Stimulated activated CD8-positive, alpha-beta memory T cell treated with anti-CD3 and anti-CD28 coated beads, Interleukin-7, amount 100 ng/mL, for 4 hours (primary cell): Measurements from ENCODE around the gene VPS45.
"Not testable (repeated sequence)": the region's sequence is repeated elsewhere in the genome, so short reads cannot be mapped to it uniquely, and the experiment has no call there.

Experiments
- DNase-seq, 2 donors: peaks; one replicate each; pipeline ENCODE4 v3.0.0-alpha.2; 2020; ENCODE audit warnings: low read depth in 2 of 2

The VPS45 gene

DNA sequence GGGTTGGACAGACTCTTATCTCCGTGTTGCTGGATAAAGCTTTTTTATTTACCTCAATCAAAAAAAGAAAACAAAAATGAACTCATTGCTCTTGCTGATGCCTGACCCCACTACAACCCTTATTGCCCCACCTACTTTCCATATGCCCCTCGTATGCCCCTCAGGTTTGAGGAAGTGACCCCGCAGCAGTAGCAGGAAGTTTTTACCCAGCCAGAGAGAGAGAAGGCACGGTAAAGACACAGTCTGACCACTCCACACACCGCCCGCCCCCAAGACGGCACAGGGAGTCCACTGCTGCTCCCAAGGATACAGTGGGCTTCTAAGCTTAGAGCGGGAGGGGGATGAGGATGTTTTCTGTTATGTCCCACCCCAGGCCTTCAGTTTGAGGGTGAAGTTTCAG is 92.0 kb downstream of the VPS45 start:
- DNase-seq = no peak

DNA sequence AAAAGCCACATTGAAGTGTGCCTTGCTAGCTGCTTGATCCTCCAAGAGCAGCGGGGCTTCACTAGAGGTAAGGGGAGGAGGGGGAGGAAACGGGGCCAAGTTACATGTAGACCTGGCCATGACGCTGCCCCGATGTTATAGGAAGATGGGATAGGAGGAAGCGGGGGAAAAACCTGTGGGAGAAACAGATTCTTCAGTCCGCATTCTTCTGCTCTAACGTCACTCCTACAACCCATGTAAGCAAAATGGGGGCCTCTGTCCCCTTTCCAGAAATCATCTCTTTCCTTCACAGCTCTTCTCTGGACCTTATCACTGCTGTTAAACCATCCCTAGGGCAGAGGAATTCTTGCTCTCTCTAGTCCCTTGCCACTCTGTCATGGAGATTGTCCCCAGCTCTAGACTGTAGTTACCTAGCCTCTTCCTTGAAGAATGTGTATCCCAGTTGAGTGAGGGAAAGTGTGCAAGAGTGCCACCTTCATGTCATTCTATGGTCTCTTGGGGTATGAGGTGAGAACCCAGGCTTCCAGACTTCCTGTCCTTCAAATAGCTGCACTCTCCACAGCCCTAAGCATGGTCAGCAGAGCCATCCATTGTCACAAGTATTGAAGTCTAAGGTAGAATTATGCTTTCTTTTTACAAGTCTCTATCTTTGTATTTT is 93.5 kb downstream of the VPS45 start:
- DNase-seq = no peak

- DNase-seq = no peak
These were observed 94.4 kb downstream of the VPS45 start for GRCh38 chr1:150161747-150162581.

- no peak for DNase-seq
These were observed 94.9 kb downstream of the VPS45 start for GRCh38 chr1:150162582-150162861.

GRCh38 chr1:150162862-150163706 is 95.5 kb downstream of the VPS45 start:
- no peak for DNase-seq

DNA sequence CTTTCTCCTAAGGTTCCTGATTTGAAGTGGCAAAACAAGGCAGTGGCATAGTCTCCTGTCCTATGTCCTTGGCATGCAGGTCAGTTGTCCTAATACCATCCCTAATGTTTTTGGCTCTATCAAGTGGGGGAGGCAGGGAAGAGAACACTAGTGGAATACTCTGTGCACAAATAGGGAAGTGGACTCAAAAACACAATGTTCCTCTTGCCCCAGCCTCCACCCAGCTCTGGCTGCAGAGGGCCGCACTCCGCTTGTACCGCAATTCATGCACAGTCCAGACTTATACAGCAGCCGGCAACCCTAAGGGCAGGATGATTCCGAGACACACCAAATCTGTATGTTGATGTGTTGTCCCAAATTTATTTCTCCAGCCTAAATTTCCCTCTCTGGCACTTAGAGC is 96.6 kb downstream of the VPS45 start:
- no peak for DNase-seq

DNA sequence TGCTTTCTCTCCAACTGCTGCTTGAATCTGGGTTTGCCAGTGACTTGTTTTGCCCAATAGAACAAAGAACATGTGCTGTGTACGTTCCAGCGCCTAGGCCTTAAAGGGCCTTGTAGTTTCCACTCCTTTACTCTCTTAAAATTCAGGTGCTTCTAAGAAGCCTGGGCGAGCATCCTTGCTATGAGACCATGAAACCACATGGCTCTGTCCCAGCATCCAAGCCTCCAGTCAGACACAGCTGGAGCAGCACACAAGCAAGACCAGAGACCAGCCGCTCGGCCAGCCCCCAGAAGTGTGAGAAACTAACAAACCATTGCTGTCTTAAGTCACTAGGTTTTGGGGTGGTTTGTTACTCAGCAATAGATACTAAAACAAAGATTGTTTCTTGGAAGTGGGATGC is 97.2 kb downstream of the VPS45 start:
- no peak for DNase-seq

DNA sequence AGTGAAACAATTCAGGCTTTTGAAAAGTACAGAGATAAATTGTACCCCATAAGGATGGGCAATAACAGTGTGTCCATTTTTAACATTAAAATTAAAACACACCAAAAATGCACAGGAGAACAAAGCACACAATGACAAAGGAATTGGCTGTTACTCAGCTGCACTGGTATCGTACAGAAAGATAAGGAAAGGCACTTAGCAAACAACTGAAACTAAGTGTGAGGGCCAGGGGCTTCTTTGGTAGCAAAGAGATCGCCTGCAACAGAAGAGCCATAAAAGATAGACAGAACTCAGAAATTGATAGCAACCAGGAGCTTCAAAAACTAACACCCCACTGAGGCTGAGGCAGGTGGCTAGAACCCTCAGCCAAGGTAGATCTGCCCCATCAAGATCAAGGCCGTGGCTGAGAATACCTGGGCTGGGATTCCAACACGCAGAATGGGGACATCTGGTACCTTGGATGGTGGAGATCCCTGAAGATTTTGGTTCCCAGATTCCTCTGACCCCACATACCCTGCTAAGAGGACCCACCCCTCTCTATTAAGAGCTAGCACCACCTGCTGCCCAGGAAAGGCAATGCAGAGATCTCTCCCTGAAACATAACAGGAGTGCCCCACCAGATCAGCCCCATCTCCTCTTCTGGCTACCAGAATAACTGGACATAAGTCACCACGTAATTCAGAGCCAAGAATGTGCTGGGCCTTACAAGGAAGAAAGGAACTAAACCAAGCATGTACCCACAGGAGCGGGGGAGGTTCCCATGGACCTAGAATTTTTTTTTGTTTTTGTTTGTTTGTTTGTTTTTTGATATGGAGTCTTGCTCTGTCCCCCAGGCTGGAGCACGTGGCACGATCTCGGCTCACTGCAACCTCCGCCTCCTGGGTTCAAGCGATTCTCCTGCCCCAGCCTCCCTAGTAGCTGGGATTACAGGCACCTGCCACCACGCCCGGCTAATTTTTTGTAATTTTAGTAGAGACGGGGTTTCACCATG is 98.3 kb downstream of the VPS45 start:
- DNase-seq = peak in 1 of 2 donors; percentile 39

- no peak for DNase-seq
These were observed 101.5 kb downstream of the VPS45 start for GRCh38 chr1:150168960-150169601.

DNA sequence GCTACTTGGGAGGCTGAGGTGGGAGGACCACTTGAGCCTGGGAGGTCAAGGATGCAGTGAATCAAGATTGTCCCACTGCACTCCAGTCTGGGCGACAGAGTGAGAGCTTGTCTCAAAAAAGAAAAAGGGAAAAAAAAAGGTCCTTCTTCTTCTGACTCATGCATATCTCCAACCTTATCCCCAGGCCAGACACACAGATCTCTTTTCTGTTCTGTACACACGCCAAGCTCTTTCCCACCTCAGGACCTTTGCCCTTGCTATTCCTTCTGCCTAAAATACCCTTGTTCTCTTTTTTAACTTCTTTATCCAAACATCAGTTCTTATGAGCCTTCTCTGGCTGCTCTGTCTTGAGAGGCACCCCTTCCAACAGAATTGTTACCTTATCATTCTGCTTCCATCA is 104.2 kb downstream of the VPS45 start:
- DNase-seq = no peak

DNA sequence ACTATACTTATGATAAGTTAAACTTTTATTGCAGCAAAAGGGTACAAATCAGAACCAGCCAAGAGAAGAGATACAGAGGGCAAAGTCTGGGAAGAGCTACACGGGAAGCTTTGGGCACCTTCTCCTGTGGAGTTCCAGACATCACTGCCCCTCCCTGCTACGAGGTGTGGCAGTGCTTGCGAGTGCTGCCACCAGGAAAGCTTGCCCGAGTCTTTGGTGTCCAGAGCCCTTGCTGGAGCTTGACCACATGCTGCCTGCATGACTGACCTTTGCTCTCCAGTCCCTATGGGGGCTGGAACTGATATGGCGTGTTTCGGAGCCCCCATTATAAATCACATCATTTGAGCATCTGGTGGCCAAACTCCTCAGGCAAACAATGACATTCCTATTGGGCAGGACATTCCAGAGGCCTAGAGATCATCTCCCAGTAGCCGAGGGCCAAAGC is 105.6 kb downstream of the VPS45 start:
- no peak for DNase-seq

- DNase-seq = no peak
These were observed 109.0 kb downstream of the VPS45 start for GRCh38 chr1:150176593-150176992.

DNA sequence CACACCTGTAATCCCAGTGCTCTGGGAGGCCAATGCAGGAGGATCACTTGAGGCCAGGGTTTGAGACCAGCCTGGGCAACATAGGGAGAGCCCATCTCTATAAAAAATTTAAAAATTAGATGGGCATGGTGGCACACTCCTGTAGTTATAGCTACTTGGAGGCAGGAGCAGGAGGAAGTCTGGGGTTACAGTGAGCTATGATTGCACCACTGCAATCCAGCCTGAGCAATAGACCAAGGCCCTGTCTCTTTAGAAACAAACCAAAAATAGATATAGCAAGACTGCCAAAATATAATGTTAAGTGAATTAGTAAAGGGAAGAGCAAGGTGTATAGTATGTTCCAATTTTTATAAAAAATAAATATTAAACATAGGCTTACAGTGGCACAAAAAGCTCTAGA is 111.0 kb downstream of the VPS45 start:
- no peak for DNase-seq

- no peak for DNase-seq
These were observed 112.3 kb downstream of the VPS45 start for GRCh38 chr1:150179867-150180266.

GRCh38 chr1:150180474-150180873 is 112.9 kb downstream of the VPS45 start:
- no peak for DNase-seq

DNA sequence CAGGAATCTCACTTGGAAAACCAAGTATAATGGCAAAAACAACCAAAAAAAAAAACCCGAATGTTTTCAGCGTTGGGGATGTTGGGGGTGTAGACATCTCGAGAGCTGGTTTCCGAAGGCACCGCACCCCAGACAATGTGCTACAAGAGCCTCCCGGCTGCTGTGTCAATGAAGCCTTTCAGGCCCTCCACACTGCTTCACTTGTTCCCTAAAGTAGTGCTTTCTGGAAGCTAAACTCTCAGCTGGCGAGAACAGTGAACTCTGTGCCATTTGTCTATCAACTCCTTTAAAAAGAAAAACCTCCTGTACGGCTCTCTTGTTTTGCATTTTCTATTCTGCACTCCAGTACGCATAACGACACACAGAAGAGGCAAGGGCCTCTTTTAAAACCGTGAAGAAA is 114.7 kb downstream of the VPS45 start:
- DNase-seq = no peak

DNA sequence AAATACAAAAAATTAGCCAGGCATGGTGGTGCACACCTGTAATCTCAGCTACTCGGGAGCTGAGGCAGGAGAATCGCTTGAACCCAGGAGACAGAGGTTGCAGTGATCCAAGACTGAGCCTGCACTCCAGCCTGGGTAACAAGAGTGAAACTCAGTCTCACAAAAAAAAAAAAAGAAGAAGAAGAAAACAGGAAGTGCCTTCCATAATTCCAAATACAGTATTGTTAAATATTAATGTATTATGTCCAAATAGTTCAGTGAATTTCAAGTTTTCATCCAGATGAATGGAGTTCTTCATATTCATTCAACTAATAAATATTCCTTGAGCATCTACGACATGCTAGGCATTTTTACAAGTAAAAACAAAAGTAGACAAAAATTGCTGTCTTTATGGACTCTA is 115.5 kb downstream of the VPS45 start:
- DNase-seq = no peak

- no peak for DNase-seq
These were observed 117.9 kb downstream of the VPS45 start for GRCh38 chr1:150185481-150185880.

- not testable (repeated sequence) for DNase-seq
These were observed 118.8 kb downstream of the VPS45 start for GRCh38 chr1:150186438-150186788.

GRCh38 chr1:150186789-150187559 is 119.4 kb downstream of the VPS45 start:
- DNase-seq = no peak
